Activated CD4-positive, CD25-positive, alpha-beta regulatory T cell treated with anti-CD3 and anti-CD28 coated beads, Interleukin-2, amount 50 U/mL, for 16 hours (primary cell): ENCODE measurements around the gene SLC35G6.
"Not testable (repeated sequence)": the region's sequence is repeated elsewhere in the genome, so short reads cannot be mapped to it uniquely, and the experiment has no call there.

Experiments used
- DNase-seq: peaks from one replicate; pipeline ENCODE4 v3.0.0-alpha.2; 2020; ENCODE audit warnings: low read depth, low spot score

Gene SLC35G6

GRCh38 chr17:7481275-7481674 lies at the start of gene SLC35G6:
SLC35G6 (plus strand) TSS chr17:7481446; CDS start chr17:7481517, 71 bp downstream.
- not testable (repeated sequence) for DNase-seq

GRCh38 chr17:7432296-7432695 lies 49.0 kb upstream of the SLC35G6 start:
- DNase-seq, result no peak

- DNase-seq, result peak; percentile 23
These were observed 45.3 kb upstream of the SLC35G6 start for GRCh38 chr17:7435676-7436555.

GRCh38 chr17:7436556-7437368 lies 44.5 kb upstream of the SLC35G6 start:
- peak; percentile 53 for DNase-seq

GRCh38 chr17:7437369-7437863 lies 43.8 kb upstream of the SLC35G6 start:
- DNase-seq, result no peak

- no peak for DNase-seq
These were observed 43.2 kb upstream of the SLC35G6 start for GRCh38 chr17:7437950-7438614.

GRCh38 chr17:7438656-7439460 lies 42.4 kb upstream of the SLC35G6 start:
- DNase-seq, result no peak

GRCh38 chr17:7439462-7440112 lies 41.7 kb upstream of the SLC35G6 start, which contains the start of gene FGF11:
FGF11 (plus strand) TSS chr17:7439512; CDS start chr17:7439621, 109 bp downstream.
- DNase-seq, result no peak

- no peak for DNase-seq
These were observed 41.0 kb upstream of the SLC35G6 start for GRCh38 chr17:7440113-7440833.

- no peak for DNase-seq
These were observed 40.4 kb upstream of the SLC35G6 start for GRCh38 chr17:7440834-7441195.

- no peak for DNase-seq
These were observed 40.0 kb upstream of the SLC35G6 start for GRCh38 chr17:7441266-7441665.

GRCh38 chr17:7442142-7442541 lies 39.1 kb upstream of the SLC35G6 start:
- DNase-seq, result no peak

- no peak for DNase-seq
These were observed 37.5 kb upstream of the SLC35G6 start for GRCh38 chr17:7443499-7444485.

GRCh38 chr17:7444682-7445618 lies 36.3 kb upstream of the SLC35G6 start, which contains the start of gene CHRNB1:
CHRNB1 (plus strand) TSS chr17:7445061; CDS start chr17:7445128, 67 bp downstream.
- no peak for DNase-seq

- DNase-seq, result no peak
These were observed 35.7 kb upstream of the SLC35G6 start for GRCh38 chr17:7445619-7445968.

- DNase-seq, result no peak
These were observed 32.8 kb upstream of the SLC35G6 start for GRCh38 chr17:7448461-7448860.

GRCh38 chr17:7459961-7460545 lies 21.2 kb upstream of the SLC35G6 start:
- DNase-seq, result no peak
